Left forelimb (tissue), 1 donor: ENCODE measurements around the gene DTNB.

Experiments
- DNase-seq: peaks from one replicate; pipeline ENCODE4 v3.0.0-alpha.2; 2018; ENCODE audit warnings: low spot score

Gene DTNB

DNA sequence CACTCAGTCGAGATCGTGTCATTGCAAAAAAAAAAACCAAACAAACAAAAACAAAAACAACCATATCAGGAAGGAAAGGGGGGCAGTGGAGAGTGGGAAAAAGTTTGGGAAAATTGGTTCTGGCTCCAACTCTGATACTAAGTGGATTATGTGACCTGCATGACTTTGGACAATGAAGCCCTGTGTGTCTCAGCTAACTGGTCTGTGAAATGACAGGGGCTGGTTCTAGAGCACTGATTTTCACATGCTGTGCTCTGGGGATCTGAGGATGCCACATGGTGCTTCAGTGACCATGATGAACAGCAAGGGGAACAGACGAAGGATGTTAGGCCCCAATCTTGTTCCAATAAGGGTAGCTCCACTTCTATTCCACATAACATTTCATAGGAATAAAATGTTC lies 174.2 kb downstream of the DTNB start:
- no peak for DNase-seq

DNA sequence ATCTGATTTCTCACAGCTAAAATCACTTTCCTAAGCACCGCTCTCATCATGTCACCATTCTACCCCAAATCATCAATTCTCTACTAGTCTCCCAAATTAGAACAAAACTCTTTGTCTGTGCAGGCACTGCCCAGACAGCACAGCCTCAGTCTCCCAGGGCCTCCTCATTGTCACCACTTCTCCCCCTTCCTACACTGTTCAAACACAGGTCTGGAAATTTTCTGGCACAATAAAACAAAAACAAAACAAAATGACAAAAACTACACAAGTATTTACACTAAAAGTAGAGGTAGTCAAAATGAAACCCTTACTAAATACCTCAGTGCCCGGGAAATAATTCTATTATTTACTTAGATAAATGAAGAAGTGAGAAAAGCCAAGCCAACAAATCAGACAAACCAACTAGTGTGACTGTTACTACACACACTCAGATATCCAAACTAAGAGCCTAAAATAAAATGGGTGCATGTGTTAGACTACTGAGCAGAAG lies 175.4 kb downstream of the DTNB start:
- DNase-seq: no peak

DNA sequence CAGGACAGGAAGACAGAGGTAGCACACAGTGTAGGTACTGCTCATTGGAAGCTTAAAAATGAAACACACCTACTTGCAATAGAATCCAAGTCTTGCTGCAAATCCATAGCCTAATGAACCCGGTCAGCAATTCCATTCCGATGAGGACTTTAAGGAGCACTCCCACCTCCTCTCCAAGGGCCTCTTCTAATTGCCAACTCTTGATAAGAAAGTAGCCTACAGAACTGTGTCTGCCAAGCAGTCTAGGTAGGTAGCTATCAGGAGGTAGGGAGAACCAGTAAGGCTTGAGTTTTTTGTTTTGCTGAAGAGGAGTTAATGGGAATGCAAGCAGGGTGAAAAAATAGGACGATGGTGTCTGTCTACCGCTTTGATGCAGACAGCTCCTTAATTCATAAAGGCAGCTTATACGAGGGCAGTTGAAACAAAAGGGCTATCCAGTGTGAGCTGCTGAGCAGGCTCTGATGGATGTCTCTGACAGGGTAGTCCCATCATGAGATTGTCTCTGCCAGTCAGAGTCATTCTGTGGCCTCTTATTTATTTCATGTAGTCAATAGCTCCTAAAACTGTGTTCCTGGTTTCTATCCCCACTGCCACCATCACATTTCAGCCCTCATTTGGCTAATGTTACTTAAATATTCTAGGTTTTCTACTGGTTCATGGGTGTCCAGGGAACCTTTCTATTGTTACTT lies 176.0 kb downstream of the DTNB start:
- no peak for DNase-seq

- no peak for DNase-seq
Measured at GRCh38 chr2:25494616-25495015, 178.8 kb downstream of the DTNB start.

DNA sequence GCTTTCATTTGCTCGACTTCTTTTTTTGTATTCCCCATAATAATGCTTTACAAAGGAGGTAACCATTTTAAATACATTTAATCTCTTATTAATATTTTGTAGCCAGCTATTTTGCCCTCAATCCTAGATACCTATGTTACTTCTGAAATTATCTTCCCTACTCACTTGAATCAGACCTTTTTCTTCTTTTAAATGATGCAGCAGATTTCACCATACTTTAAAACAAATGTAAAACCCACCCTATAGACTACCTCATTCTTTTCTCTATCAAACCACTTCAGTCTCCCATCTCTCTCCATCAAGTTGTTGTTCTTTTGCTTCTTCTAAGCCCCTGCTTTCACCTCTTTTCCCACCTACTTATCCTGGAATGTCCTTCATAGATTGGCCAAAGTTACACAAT lies 180.2 kb downstream of the DTNB start:
- no peak for DNase-seq

- no peak for DNase-seq
Measured at GRCh38 chr2:25492726-25493125, 180.7 kb downstream of the DTNB start.

DNA sequence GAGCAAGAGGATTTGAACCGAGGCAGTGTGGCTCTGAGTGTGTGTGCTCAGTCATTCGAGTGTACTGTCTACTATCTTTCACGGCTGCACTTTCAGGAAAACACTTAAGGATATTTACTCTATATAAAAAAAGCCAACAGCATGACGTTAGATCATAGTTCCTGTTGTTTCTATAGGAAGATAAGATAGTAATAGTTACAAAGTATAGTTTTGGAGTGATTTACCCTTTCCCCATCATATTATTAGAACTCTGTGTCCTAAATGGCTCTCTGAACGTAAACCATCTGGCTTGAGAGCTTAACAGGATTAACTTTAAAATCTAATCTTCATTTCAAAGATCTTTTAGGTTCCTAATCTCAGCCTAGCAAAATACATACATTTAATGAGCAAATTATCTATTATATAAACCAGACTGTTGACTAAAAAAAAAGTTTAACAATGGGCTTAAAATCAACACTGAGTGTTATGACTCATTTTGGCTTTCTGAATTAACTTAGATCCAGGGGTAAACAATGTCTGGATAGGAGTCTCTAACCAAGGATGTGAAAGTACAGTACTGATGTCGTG lies 181.3 kb downstream of the DTNB start:
- DNase-seq: no peak

DNA sequence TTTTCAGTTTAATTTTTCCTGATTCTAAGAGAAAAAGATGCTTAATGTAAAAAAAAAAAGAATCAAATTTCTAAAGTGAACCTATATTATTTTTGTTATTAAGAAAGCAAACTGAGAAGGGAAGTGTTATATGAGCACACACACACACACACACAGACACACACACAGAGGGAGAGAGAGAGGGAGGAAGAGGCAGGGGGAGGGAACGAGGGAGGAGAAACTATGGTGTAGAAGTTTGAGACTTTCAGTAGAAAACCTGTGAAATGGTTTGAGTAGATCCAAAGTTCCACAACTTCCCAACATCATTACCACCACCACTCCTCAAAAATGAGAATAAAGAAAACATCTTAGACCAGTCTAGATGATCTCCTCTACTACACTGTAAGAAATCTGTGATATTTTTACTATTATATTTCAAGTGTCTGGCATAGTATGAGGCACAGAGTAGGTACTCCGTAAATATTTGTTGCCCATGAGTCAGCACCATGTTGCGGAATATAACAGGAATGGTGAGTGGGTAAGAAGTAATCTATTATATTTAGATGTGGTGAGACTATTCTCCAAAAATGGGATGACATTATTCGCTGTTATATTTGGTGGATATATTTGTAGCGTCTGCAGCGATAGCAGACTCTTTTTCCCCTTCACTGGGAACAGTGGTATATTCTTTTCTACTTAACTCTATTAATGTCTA lies 182.2 kb downstream of the DTNB start:
- DNase-seq: no peak

DNA sequence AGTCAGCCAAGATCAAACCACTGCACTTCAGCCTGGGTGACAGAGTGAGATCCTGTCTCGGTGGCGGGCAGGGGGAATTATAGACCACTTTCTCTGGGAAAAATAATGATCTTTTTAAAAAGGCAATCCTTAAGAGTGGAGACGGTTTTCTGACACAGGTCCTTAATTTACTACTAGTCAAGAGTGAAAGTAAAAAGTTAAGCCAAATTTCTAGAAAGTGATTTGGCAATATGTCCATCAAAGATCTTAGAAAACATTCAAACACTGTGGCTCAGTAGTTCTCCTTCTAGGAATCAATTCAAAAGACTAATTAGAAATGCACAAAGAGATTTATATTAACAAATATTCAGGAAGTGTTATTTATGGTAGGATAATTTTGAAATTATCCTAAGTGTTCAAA lies 183.2 kb downstream of the DTNB start:
- DNase-seq: no peak

DNA sequence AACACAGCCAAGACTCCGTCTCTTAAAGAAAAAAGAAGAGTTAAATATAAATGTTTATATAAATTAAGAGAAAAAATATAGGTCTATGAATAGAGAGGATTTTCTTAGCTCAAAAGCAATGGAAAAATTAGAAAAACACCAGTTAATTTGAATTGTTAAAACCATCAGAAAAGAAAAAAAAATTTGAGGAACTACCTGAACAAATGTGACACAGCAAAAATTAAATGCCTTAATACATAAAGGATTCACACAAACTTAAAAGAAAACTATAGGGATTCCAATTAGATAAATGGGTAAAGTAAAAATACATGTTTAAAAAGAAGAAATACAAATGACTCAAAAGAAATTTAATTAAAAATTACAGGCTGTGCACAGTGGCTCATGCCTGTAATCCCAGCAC lies 183.7 kb downstream of the DTNB start:
- DNase-seq: no peak

GRCh38 chr2:25483607-25484266 lies 189.6 kb downstream of the DTNB start:
- no peak for DNase-seq

- DNase-seq: no peak
Measured at GRCh38 chr2:25482341-25482740, 191.0 kb downstream of the DTNB start.

DNA sequence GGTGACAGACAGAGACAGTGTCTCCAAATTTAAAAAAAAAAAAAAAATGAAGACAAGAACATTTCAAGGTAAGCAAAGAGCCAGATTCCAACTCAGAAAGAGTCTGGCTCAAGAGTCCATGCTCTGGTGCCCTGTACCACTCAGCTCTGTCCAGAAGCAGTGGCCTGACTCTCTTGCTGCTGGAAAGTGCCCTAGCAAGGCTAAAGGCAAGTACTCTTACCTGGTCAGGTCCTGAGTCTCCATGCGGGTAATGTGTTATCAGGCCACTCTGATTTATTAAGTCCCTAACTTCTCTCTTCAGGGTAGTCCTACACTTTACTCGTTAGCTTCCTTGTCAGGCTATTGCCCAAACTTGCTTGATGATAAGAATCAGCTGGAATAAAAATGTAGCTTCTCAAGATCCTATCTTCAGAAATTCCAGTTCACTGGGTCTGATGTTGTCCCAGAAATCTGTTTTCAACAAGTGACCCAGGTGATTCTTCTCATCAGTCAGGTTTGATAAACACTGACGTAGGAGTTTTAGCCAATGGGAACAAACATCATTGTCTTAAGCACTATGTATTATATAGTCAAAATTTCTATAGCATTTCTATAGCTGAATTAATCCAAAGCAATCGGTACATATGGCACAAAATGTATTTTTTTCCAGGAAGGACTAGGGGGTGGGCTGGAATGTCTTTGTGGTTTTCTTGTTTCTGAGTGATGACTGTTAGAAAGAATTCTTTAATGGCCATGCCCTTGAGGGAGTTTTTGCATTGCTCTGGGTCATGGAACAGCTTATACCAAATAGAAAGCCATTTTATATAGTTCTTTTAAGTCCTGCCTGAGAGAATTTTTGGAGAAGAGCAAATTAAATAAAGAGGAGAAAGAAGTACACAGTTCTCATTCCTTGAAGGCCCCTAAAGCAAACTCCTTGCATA lies 191.7 kb downstream of the DTNB start:
- no peak for DNase-seq

DNA sequence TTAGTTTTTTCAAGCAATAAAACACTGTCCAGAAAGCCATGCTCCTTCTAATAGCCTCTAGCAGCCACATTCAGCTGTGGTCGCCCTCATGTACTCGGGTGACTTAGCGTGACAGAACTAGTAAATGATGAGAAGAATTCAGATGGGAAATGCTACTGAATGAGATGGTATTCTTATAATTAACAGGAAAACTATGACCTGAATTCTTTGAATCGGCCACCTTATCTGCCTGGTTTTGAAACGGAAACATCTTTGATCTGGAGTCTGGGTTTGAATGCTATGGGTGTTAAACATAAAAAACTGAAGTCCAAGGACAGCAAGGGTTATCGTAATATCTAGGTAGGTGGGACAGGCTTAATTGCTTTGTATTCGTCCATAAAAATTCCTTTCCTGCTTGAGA lies 192.8 kb downstream of the DTNB start:
- DNase-seq: no peak

DNA sequence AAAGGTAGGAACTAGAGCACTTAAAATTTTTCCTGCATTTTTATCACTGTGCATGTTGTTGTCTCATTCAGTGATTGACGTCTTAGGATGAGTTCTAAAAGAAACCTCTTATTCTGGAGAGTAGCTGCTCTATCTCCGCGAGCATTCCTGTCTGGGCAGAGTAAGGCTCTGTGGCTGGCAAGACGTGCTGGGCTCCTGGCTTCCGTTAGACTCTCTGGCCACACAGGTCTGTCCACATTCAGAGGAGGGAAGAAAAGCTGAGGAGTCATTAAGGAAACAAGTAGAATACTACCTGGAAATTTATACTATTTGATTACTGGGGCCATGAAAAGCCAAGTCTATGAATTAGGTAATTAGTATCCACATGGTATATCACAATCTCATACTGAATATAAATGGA lies 193.6 kb downstream of the DTNB start:
- no peak for DNase-seq

DNA sequence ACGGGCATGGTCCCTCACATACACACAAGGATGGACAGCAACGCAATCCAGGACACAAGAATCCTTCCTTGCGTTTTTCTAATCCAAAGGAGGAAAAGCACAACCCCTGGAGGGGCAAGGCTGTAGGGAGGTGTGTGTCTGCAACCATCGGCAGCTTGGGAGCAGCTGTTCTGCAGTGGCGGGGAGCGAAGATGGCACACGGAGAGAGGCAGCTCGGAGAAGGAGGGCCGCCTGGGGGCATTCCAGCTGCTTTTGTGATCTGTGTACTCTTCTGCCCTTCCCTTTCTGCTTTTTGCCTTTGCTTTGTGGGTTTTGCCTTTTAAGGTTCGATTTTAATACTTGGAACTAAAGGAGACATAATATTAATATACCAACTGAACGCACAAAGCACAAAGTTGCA lies 194.6 kb downstream of the DTNB start:
- no peak for DNase-seq

- DNase-seq: no peak
Measured at GRCh38 chr2:25473758-25474340, 199.5 kb downstream of the DTNB start.

DNA sequence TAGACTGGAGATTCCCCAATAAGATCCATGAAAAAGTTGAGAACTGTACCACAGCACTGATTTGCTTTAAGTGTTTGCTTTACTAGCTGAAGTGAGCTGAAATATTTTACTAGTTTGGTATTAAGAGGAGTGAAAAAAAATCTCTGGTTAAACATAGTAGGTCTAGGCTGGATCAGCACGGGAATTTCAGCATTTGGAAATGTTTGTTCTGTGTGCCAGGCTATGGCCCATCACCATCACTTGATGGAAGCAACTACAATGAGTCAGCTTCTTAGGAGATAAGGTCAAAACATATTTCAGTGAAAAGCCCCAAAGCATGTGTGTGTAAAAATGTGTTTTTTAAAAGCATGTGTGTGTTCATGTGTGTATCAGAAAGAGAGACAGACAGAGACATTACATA lies 200.2 kb downstream of the DTNB start:
- DNase-seq: no peak

GRCh38 chr2:25470806-25471205 lies 202.6 kb downstream of the DTNB start:
- DNase-seq: no peak

GRCh38 chr2:25467743-25468142 lies 205.6 kb downstream of the DTNB start:
- DNase-seq: no peak

GRCh38 chr2:25462021-25462420 lies 211.4 kb downstream of the DTNB start:
- DNase-seq: no peak
